Natural killer cell (primary cell): ENCODE data around the gene POLA1. TPM values are rescaled to one million over a fixed set of nuclear protein-coding genes. Genes with fewer than 3 reads are reported as not detected.

ENCODE experiments used
- ATAC-seq, 3 donors: fragments of 150-1000 bp in 2 of 3; fragments of 200-7000 bp in 1 of 3; cut with Tn5 transposase; 1 replicate in 1 of 3; 2 replicates in 2 of 3; pipeline ENCODE4 v1.10.0; 2021; ENCODE audit warnings: mild to moderate bottlenecking in 2 of 3, moderate library complexity in 2 of 3
- DNase-seq, 2 donors: peaks; one replicate each; pipeline versions ENCODE4 v3.0.0 to v3.0.0-alpha.2; 2013 to 2021; ENCODE audit warnings: mixed read lengths in 1 of 2
- H3K27ac ChIP-seq: one replicate; pipeline ENCODE4 v1.5.1; 2013; ENCODE audit warnings: mild to moderate bottlenecking, low read length
- H3K27me3 ChIP-seq: one replicate; pipeline ENCODE4 v1.6.1; 2013; ENCODE audit warnings: low read length; ENCODE audit not compliant: control insufficient read depth, insufficient read depth
- H3K36me3 ChIP-seq: one replicate; pipeline ENCODE4 v1.6.1; 2013; ENCODE audit warnings: low read length; ENCODE audit not compliant: control insufficient read depth, insufficient read depth
- H3K4me1 ChIP-seq: one replicate; pipeline ENCODE4 v1.6.1; 2013; ENCODE audit warnings: low read length; ENCODE audit not compliant: control insufficient read depth, insufficient read depth
- H3K4me3 ChIP-seq: one replicate; pipeline ENCODE4 v1.5.1; 2013; ENCODE audit warnings: low read length
- H3K9me3 ChIP-seq: one replicate; pipeline ENCODE4 v1.6.1; 2013; ENCODE audit warnings: low read length; ENCODE audit not compliant: control insufficient read depth, insufficient read depth
- H3K27ac Mint-ChIP-seq, 2 donors: one replicate each; pipeline ENCODE4 v1.8.0; 2022; ENCODE audit warnings: mild to moderate bottlenecking in 2 of 2, mixed read lengths in 2 of 2, moderate library complexity in 1 of 2
- H3K27me3 Mint-ChIP-seq, 2 donors: one replicate each; pipeline ENCODE4 v1.8.0; 2022; ENCODE audit warnings: low read depth in 2 of 2, mixed read lengths in 2 of 2
- H3K36me3 Mint-ChIP-seq: one replicate; pipeline ENCODE4 v1.8.0; 2022; ENCODE audit warnings: mixed read lengths
- H3K4me1 Mint-ChIP-seq, 2 donors: one replicate each; pipeline ENCODE4 v1.8.0; 2022; ENCODE audit warnings: mixed read lengths in 2 of 2
- H3K4me3 Mint-ChIP-seq: one replicate; pipeline ENCODE4 v1.8.0; 2022; ENCODE audit warnings: mild to moderate bottlenecking, moderate library complexity, mixed read lengths
- H3K9me3 Mint-ChIP-seq, 2 donors: one replicate each; pipeline ENCODE4 v1.8.0; 2022; ENCODE audit warnings: mixed read lengths in 2 of 2
- WGBS: methylation state at CpG from one replicate; pipeline ENCODE4 v1.1.7; 2013; ENCODE audit warnings: missing lambda C conversion rate; ENCODE audit not compliant: insufficient coverage; 5-methylcytosine and 5-hydroxymethylcytosine counted together
- intact Hi-C: fragments of 100-400 bp; cut with micrococcal nuclease; formaldehyde crosslinking; loops from one replicate; pipeline ENCODE4 v1.14.2; 2022
- total RNA-seq, 4 donors: library from RNA; stranded (reverse); fragments of 120-200 nt in 1 of 4; gene quantifications; one replicate each; pipeline versions ENCODE4 v1.2.3 to v1.2.4, GENCODE V29; 2013 to 2022
- TF ChIP-seq, protein P1 (sequence below): fragments of 200-600 bp; IDR thresholded peaks from one replicate; pipeline ENCODE4 v1.8.0; 2022; ENCODE audit warnings: antibody characterized with exemption

POLA1 gene
- total RNA-seq, 3 donors from 2014 or later (not counting 1 experiment from before 2014, with no cell fraction given): 11.1 to 12.6 (median 11.3) TPM

DNA sequence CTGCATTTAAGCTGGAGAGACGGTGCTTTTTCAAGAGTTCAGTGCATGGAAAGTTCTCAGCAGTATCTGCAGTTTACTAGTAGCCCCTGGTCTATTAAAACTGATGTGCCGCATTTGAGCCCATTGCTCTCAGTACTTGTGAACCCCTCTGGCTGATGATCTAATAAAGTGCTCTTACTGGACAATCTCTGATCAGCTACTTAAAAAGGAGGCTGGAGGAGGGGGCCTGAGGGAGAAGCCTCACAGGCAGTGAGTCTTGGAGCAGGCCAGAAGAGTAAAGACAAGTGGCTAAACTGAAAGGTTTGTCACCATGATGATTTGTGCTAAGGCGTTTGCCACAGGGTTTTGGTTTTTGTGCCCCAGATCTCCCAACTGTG is 183.6 kb downstream of the POLA1 start:
- no peaks in the 10 kb centered on the region for H3K36me3 Mint-ChIP-seq
- no peak overlapping the region for H3K4me3 ChIP-seq
- no peaks in the 10 kb centered on the region for H3K27me3 Mint-ChIP-seq
- no peaks in the 10 kb centered on the region for H3K36me3 ChIP-seq
- no peaks in the 10 kb centered on the region for H3K4me1 ChIP-seq
- TF ChIP-seq, protein P1, sequence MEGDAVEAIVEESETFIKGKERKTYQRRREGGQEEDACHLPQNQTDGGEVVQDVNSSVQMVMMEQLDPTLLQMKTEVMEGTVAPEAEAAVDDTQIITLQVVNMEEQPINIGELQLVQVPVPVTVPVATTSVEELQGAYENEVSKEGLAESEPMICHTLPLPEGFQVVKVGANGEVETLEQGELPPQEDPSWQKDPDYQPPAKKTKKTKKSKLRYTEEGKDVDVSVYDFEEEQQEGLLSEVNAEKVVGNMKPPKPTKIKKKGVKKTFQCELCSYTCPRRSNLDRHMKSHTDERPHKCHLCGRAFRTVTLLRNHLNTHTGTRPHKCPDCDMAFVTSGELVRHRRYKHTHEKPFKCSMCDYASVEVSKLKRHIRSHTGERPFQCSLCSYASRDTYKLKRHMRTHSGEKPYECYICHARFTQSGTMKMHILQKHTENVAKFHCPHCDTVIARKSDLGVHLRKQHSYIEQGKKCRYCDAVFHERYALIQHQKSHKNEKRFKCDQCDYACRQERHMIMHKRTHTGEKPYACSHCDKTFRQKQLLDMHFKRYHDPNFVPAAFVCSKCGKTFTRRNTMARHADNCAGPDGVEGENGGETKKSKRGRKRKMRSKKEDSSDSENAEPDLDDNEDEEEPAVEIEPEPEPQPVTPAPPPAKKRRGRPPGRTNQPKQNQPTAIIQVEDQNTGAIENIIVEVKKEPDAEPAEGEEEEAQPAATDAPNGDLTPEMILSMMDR: no peak
- peak overlapping the region in 1 of 2 donors; percentile 31 for H3K27ac Mint-ChIP-seq
- no peak overlapping the region for H3K27ac ChIP-seq
- no peaks in the 10 kb centered on the region for H3K9me3 ChIP-seq
- H3K4me3 Mint-ChIP-seq: no peak overlapping the region
- DNase-seq (no peak), ATAC-seq (peak in 1 of 3 donors; percentile 53)
- H3K4me1 Mint-ChIP-seq: peaks cover 15% of the 10 kb centered on the region in 2 donors
- no peaks in the 10 kb centered on the region for H3K27me3 ChIP-seq
- WGBS: 69% methylated on average over 3 of the region's 3 CpGs
- no peaks in the 10 kb centered on the region for H3K9me3 Mint-ChIP-seq
- intact Hi-C loops: no loop called here

DNA sequence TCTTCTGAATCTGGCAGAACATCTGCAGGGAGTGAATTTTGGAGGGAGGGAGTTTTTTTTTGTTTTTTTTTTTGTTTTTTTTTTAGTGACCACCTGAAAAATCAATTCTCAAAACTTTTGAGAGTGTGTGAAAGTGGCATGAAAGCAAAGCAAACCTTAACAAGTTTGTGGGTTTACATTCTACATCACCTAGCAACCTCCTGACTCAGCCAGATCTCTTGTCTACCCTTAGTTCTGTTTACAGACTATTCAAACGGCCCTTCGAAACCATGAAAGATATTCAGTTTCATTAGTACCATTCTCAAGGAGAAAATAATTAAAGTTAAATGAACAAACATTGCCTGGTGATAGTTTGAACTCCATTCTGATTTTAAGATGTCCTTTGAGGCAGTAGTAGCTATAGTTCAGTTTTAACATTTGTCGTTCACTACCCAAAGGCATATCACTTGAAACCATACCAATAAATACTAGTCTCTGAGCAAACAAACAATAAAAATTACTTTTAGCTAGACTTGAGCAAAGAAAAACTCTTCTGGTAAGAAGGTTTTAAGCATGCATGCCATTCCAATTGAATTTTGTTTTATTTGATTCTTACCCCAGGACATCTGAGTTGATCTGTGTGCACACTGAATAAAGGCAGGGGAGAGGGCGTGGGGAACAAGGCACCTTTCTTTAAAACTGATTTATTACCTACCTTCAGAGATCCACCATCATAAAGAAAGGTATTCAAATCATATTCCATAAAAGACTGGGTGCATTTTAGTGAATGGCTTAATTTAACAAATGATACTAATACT is 184.3 kb downstream of the POLA1 start:
- TF ChIP-seq, protein P1: no peak
- peak in 2 of 3 donors; percentile 48 to 49 for ATAC-seq
- no peaks in the 10 kb centered on the region for H3K9me3 Mint-ChIP-seq
- no peak overlapping the region for H3K4me3 Mint-ChIP-seq
- H3K4me1 Mint-ChIP-seq: peaks cover 15% of the 10 kb centered on the region in 2 donors
- Histone ChIP-seq H3K4me1 (no peaks in the 10 kb centered on the region), H3K4me3 (no peak overlapping the region), H3K9me3 (no peaks in the 10 kb centered on the region), H3K36me3 (no peaks in the 10 kb centered on the region), H3K27ac (no peak overlapping the region), H3K27me3 (no peaks in the 10 kb centered on the region)
- no CpG with 5 or more reads among the region's 4 CpGs for WGBS
- peak overlapping the region in 1 of 2 donors; percentile 31 for H3K27ac Mint-ChIP-seq
- H3K27me3 Mint-ChIP-seq: no peaks in the 10 kb centered on the region
- no peaks in the 10 kb centered on the region for H3K36me3 Mint-ChIP-seq
- DNase-seq: no peak
- intact Hi-C loops: no loop called here

DNA sequence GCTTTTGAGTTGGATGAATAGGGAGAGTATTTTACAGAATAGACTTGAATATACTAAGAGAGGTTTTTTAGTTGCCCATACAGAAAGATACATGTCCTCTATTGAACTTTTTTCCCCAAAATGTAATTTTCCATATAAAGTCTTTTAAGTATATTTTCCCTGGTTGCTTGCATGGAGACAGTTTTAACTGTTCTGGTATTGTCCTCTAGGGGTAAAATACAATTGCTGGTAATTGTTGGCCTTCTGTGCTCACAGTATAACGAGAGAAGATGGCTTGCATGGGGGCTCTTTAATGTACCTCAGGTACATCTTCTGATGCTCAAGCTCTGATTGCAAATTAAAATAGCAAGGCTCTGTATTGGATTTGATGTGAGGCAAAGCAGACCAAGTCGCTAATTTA is 186.0 kb downstream of the POLA1 start:
- Histone ChIP-seq H3K9me3 (no peaks in the 10 kb centered on the region), H3K36me3 (no peaks in the 10 kb centered on the region), H3K27me3 (no peaks in the 10 kb centered on the region), H3K4me1 (no peaks in the 10 kb centered on the region), H3K4me3 (no peak overlapping the region), H3K27ac (no peak overlapping the region)
- DNase-seq (no peak), ATAC-seq (no peak)
- H3K4me1 Mint-ChIP-seq: peaks cover 15% of the 10 kb centered on the region in 2 donors
- TF ChIP-seq, protein P1: no peak
- no peak overlapping the region for H3K4me3 Mint-ChIP-seq
- H3K9me3 Mint-ChIP-seq: no peaks in the 10 kb centered on the region
- 92% methylated on average over 1 of the region's 2 CpGs for WGBS
- no peak overlapping the region for H3K27ac Mint-ChIP-seq
- no peaks in the 10 kb centered on the region for H3K36me3 Mint-ChIP-seq
- intact Hi-C loops: no loop called here
- H3K27me3 Mint-ChIP-seq: no peaks in the 10 kb centered on the region

DNA sequence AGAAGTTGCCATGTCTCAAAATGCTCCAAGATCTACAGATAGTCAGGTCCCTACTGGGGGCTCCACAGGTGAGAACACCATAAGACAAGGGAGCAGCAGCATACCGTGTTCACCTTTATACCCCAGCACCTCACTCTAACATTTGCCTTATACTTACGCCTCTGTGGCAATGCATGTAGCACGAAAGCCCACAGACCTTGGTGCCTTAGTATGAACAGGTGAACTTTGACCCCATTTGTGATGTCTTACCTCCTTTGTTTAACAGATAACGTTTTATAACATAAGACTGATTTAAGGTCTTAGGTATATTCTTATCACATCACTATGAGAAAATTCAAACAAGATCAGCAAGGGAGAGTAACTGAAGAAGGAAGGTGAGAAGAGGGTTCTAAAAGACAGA is 193.2 kb downstream of the POLA1 start:
- H3K4me3 Mint-ChIP-seq: no peak overlapping the region
- Histone ChIP-seq H3K36me3 (no peaks in the 10 kb centered on the region), H3K4me1 (no peaks in the 10 kb centered on the region), H3K4me3 (no peak overlapping the region), H3K27ac (no peak overlapping the region), H3K27me3 (no peaks in the 10 kb centered on the region), H3K9me3 (no peaks in the 10 kb centered on the region)
- TF ChIP-seq, protein P1: no peak
- no peak for DNase-seq
- H3K36me3 Mint-ChIP-seq: no peaks in the 10 kb centered on the region
- intact Hi-C loops: no loop called here
- H3K27me3 Mint-ChIP-seq: no peaks in the 10 kb centered on the region
- no peak overlapping the region for H3K27ac Mint-ChIP-seq
- H3K9me3 Mint-ChIP-seq: no peaks in the 10 kb centered on the region
- H3K4me1 Mint-ChIP-seq: no peaks in the 10 kb centered on the region
- 100% methylated on average over 3 of the region's 4 CpGs for WGBS
- no peak for ATAC-seq
